ENCODE measurements around the gene CDK5RAP2.

- TF ChIP-seq TAF1 (IDR thresholded peaks at IDR 0.05; ENCODE audit: borderline replicate concordance, insufficient read depth, low read length), result no peak
- TF ChIP-seq POLR2AphosphoS5 (IDR thresholded peaks at IDR 0.05; ENCODE audit: low read depth, low read length), result no peak
- TF ChIP-seq SIN3A (IDR thresholded peaks at IDR 0.05; ENCODE audit: borderline replicate concordance, insufficient read depth, low read length), result no peak
- no peak for TF ChIP-seq FOXP2 (optimal IDR thresholded peaks at IDR 0.05; ENCODE audit: borderline replicate concordance, extremely low read depth, extremely low read length, insufficient read depth)
- no peak for TF ChIP-seq REST (IDR thresholded peaks at IDR 0.05; ENCODE audit: insufficient read depth in 1 of 2, low read depth in 2 of 2, low read length in 2 of 2)
Observed at GRCh38 chr9:120362446-120362845, 217.5 kb downstream of the CDK5RAP2 start.

Data from PFSK-1 (cell line).